GM12878 (cell line): ENCODE data around the gene PDCD1LG2. TPM values are rescaled to one million over a fixed set of nuclear protein-coding genes. Genes with fewer than 3 reads are reported as not detected.

Experiments
- ATAC-seq: fragments of 200-7000 bp; cut with Tn5 transposase; 3 replicates; pipeline ENCODE4 v1.9.1; 2020; ENCODE audit warnings: mild to moderate bottlenecking, moderate library complexity
- BruUV-seq: library from RNA; stranded (reverse); fragments of 400-500 nt; replicated peaks from 2 replicates; lab custom pipeline; 2021; lab: Mats Ljungman, UMichigan
- CTCF ChIA-PET: fragments of 300-600 bp; sonication (Branson Sonifier 250); formaldehyde crosslinking; extraction: SDS; loops from one replicate; lab custom pipeline; 2021; ENCODE audit warnings: inconsistent platforms; lab: Yijun Ruan, JAX
- POLR2A ChIA-PET: fragments of 350-600 bp; formaldehyde crosslinking; extraction: SDS; loops from one replicate; lab custom pipeline; 2021; ENCODE audit warnings: inconsistent platforms; lab: Charles Lee
- RAD21 ChIA-PET: fragments of 300-600 bp; sonication (Branson Sonifier 250); formaldehyde crosslinking; loops from one replicate; lab custom pipeline; 2023; ENCODE audit warnings: antibody characterized with exemption; ENCODE audit not compliant: unreplicated experiment; lab: Charles Lee
- SMC1A ChIA-PET: fragments of 300-600 bp; sonication (Branson Sonifier 250); formaldehyde crosslinking; loops from one replicate; lab custom pipeline; 2023; ENCODE audit not compliant: unreplicated experiment, uncharacterized antibody; lab: Charles Lee
- DNase-seq: peaks from one replicate; pipeline ENCODE4 v3.0.0-alpha.2; 2011; ENCODE audit warnings: low read depth, low spot score
- FAIRE-seq: peaks from 3 replicates; lab custom pipeline; 2011; peaks lifted over from hg19 to GRCh38; lab: Jason Lieb, UNC
- H2AFZ ChIP-seq: 2 replicates; pipeline ENCODE4 v1.6.0; 2011; ENCODE audit warnings: low read depth, low read length, control low read depth; ENCODE audit not compliant: control insufficient read depth
- H3K27ac ChIP-seq: 2 replicates; pipeline ENCODE4 v1.5.1; 2011; ENCODE audit warnings: control low read depth; ENCODE audit not compliant: control insufficient read depth, insufficient read depth
- H3K27me3 ChIP-seq, 2 experiments: replicated peaks in 1 of 2; 2 replicates each; pipeline versions ENCODE4 v1.6.0 to v1.6.1; 2011; ENCODE audit warnings: low read length in 1 of 2; ENCODE audit not compliant: control insufficient read depth in 2 of 2, insufficient read depth in 2 of 2
- H3K36me3 ChIP-seq, 2 experiments: 2 replicates each; pipeline ENCODE4 v1.5.1; 2011; ENCODE audit warnings: low read length in 1 of 2; ENCODE audit not compliant: control insufficient read depth in 2 of 2, insufficient read depth in 2 of 2
- H3K4me1 ChIP-seq: 2 replicates; pipeline ENCODE4 v1.6.1; 2011; ENCODE audit warnings: mild to moderate bottlenecking, low read length, moderate library complexity, mixed read lengths; ENCODE audit not compliant: control insufficient read depth, insufficient read depth
- H3K4me2 ChIP-seq: 2 replicates; pipeline ENCODE4 v1.6.0; 2011; ENCODE audit warnings: control low read depth; ENCODE audit not compliant: control insufficient read depth, insufficient read depth
- H3K4me3 ChIP-seq: fragments of 200-600 bp; sonication (generic); 2 replicates; pipeline ENCODE4 v1.5.1; 2016
- H3K79me2 ChIP-seq: 2 replicates; pipeline ENCODE4 v1.6.0; 2011; ENCODE audit warnings: low read length; ENCODE audit not compliant: control insufficient read depth, insufficient read depth
- H3K9ac ChIP-seq: 2 replicates; pipeline ENCODE4 v1.8.0; 2011; ENCODE audit warnings: low read length, control low read depth, mixed read lengths; ENCODE audit not compliant: control insufficient read depth, insufficient read depth
- H3K9me3 ChIP-seq: replicated peaks from 3 replicates; pipeline ENCODE4 v1.5.1; 2011; ENCODE audit warnings: mild to moderate bottlenecking, low read length; ENCODE audit not compliant: control insufficient read depth, insufficient read depth
- H4K20me1 ChIP-seq: 2 replicates; pipeline ENCODE4 v1.6.0; 2011; ENCODE audit not compliant: control insufficient read depth, insufficient read depth
- BHLHE40 ChIP-seq, 2 experiments: fragments of 450-650 bp in 1 of 2; IDR thresholded peaks; 2 replicates each; pipeline ENCODE4 v1.6.1; 2011 to 2017; ENCODE audit warnings: low read depth in 2 of 2, borderline replicate concordance in 1 of 2, improper control_type of control experiment in 1 of 2, low read length in 1 of 2, mild to moderate bottlenecking in 1 of 2
- RAD51 ChIP-seq: fragments of 450-650 bp; IDR thresholded peaks from 2 replicates; pipeline ENCODE4 v1.6.1; 2016; ENCODE audit warnings: moderate library complexity, mild to moderate bottlenecking, inconsistent platforms
- RBBP5 ChIP-seq: fragments of 200-600 bp; sonication (generic); conservative IDR thresholded peaks from 2 replicates; pipeline ENCODE4 v1.6.1; 2016
- WGBS: methylation state at CpG from one replicate; pipeline ENCODE4 v1.1.6; 2016; ENCODE audit warnings: low lambda C conversion rate; ENCODE audit not compliant: insufficient replicate concordance, insufficient coverage; ENCODE audit errors: missing lambda C conversion rate; 5-methylcytosine and 5-hydroxymethylcytosine counted together
- in situ Hi-C: fragments of 300-500 bp; cut with MboI; formaldehyde crosslinking; loops from 9 replicates; pipeline ENCODE4 v1.14.3; 2018; ENCODE audit warnings: mixed read lengths
- intact Hi-C: fragments of 100-400 bp; cut with micrococcal nuclease; formaldehyde crosslinking; loops from one replicate; pipeline ENCODE4 v1.14.2; 2022; ENCODE audit not compliant: unreplicated experiment
- polyA plus RNA-seq, 11 experiments: library from polyadenylated mRNA; depleted of rRNA in 4 of 11; unstranded in 6 of 11; stranded (reverse) in 5 of 11; fragments of >200 nt; fragmentation: Nextera tagmentation in 4 of 11; fragmentation: Illumina TruSeq in 1 of 11; extraction: Ambion mirVana in 4 of 11; extraction: Trizol in 1 of 11; gene quantifications; 1 replicate in 1 of 11; 2 replicates in 10 of 11; pipeline versions ENCODE4 v1.2.1 to v1.2.3, GENCODE V29; 2011 to 2016; ENCODE audit warnings: inconsistent platforms in 2 of 11, missing spikeins in 2 of 11, low read depth in 1 of 11
- total RNA-seq, 4 experiments: library from RNA; depleted of rRNA in 3 of 4; stranded (reverse); fragments of >200 nt in 3 of 4; fragmentation: Illumina TruSeq in 1 of 4; extraction: Trizol in 1 of 4; gene quantifications; 2 replicates each; pipeline versions ENCODE4 v1.2.1 to v1.2.3, GENCODE V29; 2013 to 2021
- TF ChIP-seq, protein P1 (sequence below): fragments of 450-650 bp; IDR thresholded peaks from 2 replicates; pipeline ENCODE4 v1.6.1; 2017; ENCODE audit warnings: mild to moderate bottlenecking, low read depth, inconsistent platforms; ENCODE audit not compliant: poor library complexity, severe bottlenecking

Gene PDCD1LG2
- total and polyA plus RNA-seq, 10 of the 15 experiments (the other 5 are each of a cell fraction or from before 2014, with no cell fraction given): 1.5 to 37.3 (median 3.0) TPM

DNA sequence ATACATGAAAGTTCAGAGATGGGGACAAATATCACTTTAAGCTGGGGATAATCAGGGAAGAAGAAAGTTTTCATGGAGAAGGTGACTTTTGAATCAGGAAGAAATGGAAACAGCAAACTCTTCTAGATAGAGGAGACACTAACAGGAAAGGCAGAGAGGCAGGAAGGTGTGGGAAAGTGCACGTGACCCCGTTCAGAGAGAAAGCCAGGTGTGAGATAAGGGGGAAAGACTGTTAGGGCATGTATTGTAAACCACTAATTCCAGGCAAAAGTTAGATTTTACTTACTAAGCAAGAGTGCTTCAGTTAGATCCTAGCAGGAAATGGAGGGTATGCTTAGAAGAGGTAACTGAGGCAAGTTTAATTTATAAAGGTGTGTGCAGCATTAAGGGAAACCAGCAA lies 58.5 kb downstream of the PDCD1LG2 start:
- Histone ChIP-seq H3K9ac (no peak overlapping the region), H3K4me3 (no peak overlapping the region), H4K20me1 (no peaks in the 10 kb centered on the region), H3K36me3 (peaks cover 0 to 3% of the 10 kb centered on the region in 2 experiments), H3K4me2 (no peak overlapping the region), H3K27ac (no peak overlapping the region), H3K27me3 (no peaks in the 10 kb centered on the region), H3K4me1 (peaks cover 28% of the 10 kb centered on the region), H3K79me2 (no peaks in the 10 kb centered on the region), H3K9me3 (no peaks in the 10 kb centered on the region; the same call in 2 of the 3 replicates), H2AFZ (no peak overlapping the region)
- ChIA-PET POLR2A (interaction anchor here (0.8 to 3.2 kb wide), 8 partner anchors 11 to 118 kb away, joined by 3 to 10 read pairs (median 4); partner anchors contain the start of genes CD274 and PDCD1LG2), RAD21 (interaction anchor here (2.2 to 18.6 kb wide), 4 partner anchors 9 to 119 kb away, joined by 8 to 164 read pairs (median 8); partner anchors contain the start of genes CD274 and PDCD1LG2), SMC1A (interaction anchor here (1.0 to 25.5 kb wide), 13 partner anchors 11 to 119 kb away, joined by 3 to 389 read pairs (median 3); partner anchors contain the start of gene CD274), CTCF (interaction anchor here (0.7 to 1.6 kb wide), 4 partner anchors 9 to 129 kb away, joined by 3 to 7 read pairs (median 5); no protein-coding TSS in a partner anchor)
- FAIRE-seq (no peak), DNase-seq (no peak), ATAC-seq (no peak)
- BruUV-seq: no TSS peak
- TF ChIP-seq, protein P1, sequence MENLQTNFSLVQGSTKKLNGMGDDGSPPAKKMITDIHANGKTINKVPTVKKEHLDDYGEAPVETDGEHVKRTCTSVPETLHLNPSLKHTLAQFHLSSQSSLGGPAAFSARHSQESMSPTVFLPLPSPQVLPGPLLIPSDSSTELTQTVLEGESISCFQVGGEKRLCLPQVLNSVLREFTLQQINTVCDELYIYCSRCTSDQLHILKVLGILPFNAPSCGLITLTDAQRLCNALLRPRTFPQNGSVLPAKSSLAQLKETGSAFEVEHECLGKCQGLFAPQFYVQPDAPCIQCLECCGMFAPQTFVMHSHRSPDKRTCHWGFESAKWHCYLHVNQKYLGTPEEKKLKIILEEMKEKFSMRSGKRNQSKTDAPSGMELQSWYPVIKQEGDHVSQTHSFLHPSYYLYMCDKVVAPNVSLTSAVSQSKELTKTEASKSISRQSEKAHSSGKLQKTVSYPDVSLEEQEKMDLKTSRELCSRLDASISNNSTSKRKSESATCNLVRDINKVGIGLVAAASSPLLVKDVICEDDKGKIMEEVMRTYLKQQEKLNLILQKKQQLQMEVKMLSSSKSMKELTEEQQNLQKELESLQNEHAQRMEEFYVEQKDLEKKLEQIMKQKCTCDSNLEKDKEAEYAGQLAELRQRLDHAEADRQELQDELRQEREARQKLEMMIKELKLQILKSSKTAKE: no peak
- peak; percentile 63 for TF ChIP-seq RAD51
- no peak for TF ChIP-seq RBBP5
- peak; percentile 42 to 69; a peak in 3 of 4 replicates for TF ChIP-seq BHLHE40 (IDR thresholded peaks at IDR 0.05; ENCODE audit: borderline replicate concordance in 1 of 2, low read depth in 2 of 2, low read length in 1 of 2)
- 76% methylated on average over 2 of the region's 2 CpGs for WGBS
- intact Hi-C loops (no loop called here), in situ Hi-C loops (no loop called here)
